Fibroblast of lung (primary cell): ENCODE results near the gene PRR7. TPM values are rescaled to one million over a fixed set of nuclear protein-coding genes. Genes with fewer than 3 reads are reported as not detected.

ENCODE experiments used
- DNase-seq, 2 donors: peaks; one replicate each; pipeline versions ENCODE4 v3.0.0 to v3.0.0-alpha.2; 2010; ENCODE audit warnings: low read depth in 2 of 2
- H2AFZ ChIP-seq: 2 replicates; pipeline ENCODE4 v1.5.1; 2012; ENCODE audit warnings: low read length, control low read depth, inconsistent platforms
- H3K27ac ChIP-seq: 2 replicates; pipeline ENCODE4 v1.5.1; 2011; ENCODE audit warnings: low read length, control low read depth; ENCODE audit not compliant: insufficient read depth
- H3K27me3 ChIP-seq: 2 replicates; pipeline ENCODE4 v1.5.1; 2011; ENCODE audit warnings: mild to moderate bottlenecking, low read length; ENCODE audit not compliant: control insufficient read depth, insufficient read depth
- H3K36me3 ChIP-seq: 2 replicates; pipeline ENCODE4 v1.5.1; 2011; ENCODE audit warnings: low read length; ENCODE audit not compliant: control insufficient read depth, insufficient read depth
- H3K4me1 ChIP-seq: 2 replicates; pipeline ENCODE4 v1.5.1; 2011; ENCODE audit warnings: low read length; ENCODE audit not compliant: control insufficient read depth, insufficient read depth; ENCODE audit errors: extremely low read depth
- H3K4me2 ChIP-seq: 2 replicates; pipeline ENCODE4 v1.5.1; 2011; ENCODE audit warnings: low read length, control low read depth; ENCODE audit not compliant: insufficient read depth; ENCODE audit errors: extremely low read depth
- H3K4me3 ChIP-seq, 4 experiments: fragments of 200-600 bp in 1 of 4; sonication (generic) in 1 of 4; replicated peaks in 1 of 4; 2 replicates each; pipeline ENCODE4 v1.5.1; 2011 to 2016; ENCODE audit warnings: low read length in 4 of 4, low read depth in 3 of 4, mild to moderate bottlenecking in 3 of 4, control low read depth in 2 of 4, inconsistent platforms in 1 of 4, mixed read lengths in 1 of 4; ENCODE audit not compliant: insufficient read depth in 1 of 4; ENCODE audit errors: control extremely low read depth in 1 of 4
- H3K79me2 ChIP-seq: 2 replicates; pipeline ENCODE4 v1.5.1; 2012; ENCODE audit warnings: mild to moderate bottlenecking, low read length, inconsistent platforms; ENCODE audit not compliant: control insufficient read depth, insufficient read depth
- H3K9ac ChIP-seq: 2 replicates; pipeline ENCODE4 v1.5.1; 2011; ENCODE audit warnings: mild to moderate bottlenecking, low read length, control low read depth; ENCODE audit not compliant: insufficient read depth
- H3K9me3 ChIP-seq: 2 replicates; pipeline ENCODE4 v1.5.1; 2012; ENCODE audit warnings: low read depth, low read length; ENCODE audit not compliant: control insufficient read depth, insufficient read depth
- H4K20me1 ChIP-seq: 2 replicates; pipeline ENCODE4 v1.5.1; 2011; ENCODE audit warnings: low read length; ENCODE audit not compliant: control insufficient read depth, insufficient read depth; ENCODE audit errors: extremely low read depth
- EZH2 ChIP-seq: IDR thresholded peaks from 2 replicates; pipeline ENCODE4 v1.5.1; 2012; ENCODE audit warnings: low read length, control low read depth, mild to moderate bottlenecking; ENCODE audit errors: missing control alignments
- polyA plus RNA-seq, 2 donors: library from polyadenylated mRNA; depleted of rRNA in 1 of 2; stranded (reverse) in 1 of 2; unstranded in 1 of 2; fragments of >200 nt; gene quantifications; 2 replicates each; pipeline ENCODE4 v1.2.1, GENCODE V29; 2011 to 2012; ENCODE audit warnings: missing spikeins in 1 of 2
- total RNA-seq: library from RNA; depleted of rRNA; stranded (reverse); fragments of >200 nt; gene quantifications from 2 replicates; pipeline ENCODE4 v1.2.1, GENCODE V29; 2014
- TF ChIP-seq, protein P1 (sequence below), 2 donors: IDR thresholded peaks in 1 of 2; conservative IDR thresholded peaks in 1 of 2; 1 replicate in 1 of 2; 2 replicates in 1 of 2; pipeline ENCODE4 v1.5.1; 2011 to 2012; ENCODE audit warnings: low read length in 2 of 2, control low read depth in 1 of 2, inconsistent platforms in 1 of 2, low read depth in 1 of 2, mild to moderate bottlenecking in 1 of 2

Gene PRR7
- total and polyA plus RNA-seq, 2 donors (not counting 1 experiment from before 2014, with no cell fraction given): 1.6 to 2.3 TPM

DNA sequence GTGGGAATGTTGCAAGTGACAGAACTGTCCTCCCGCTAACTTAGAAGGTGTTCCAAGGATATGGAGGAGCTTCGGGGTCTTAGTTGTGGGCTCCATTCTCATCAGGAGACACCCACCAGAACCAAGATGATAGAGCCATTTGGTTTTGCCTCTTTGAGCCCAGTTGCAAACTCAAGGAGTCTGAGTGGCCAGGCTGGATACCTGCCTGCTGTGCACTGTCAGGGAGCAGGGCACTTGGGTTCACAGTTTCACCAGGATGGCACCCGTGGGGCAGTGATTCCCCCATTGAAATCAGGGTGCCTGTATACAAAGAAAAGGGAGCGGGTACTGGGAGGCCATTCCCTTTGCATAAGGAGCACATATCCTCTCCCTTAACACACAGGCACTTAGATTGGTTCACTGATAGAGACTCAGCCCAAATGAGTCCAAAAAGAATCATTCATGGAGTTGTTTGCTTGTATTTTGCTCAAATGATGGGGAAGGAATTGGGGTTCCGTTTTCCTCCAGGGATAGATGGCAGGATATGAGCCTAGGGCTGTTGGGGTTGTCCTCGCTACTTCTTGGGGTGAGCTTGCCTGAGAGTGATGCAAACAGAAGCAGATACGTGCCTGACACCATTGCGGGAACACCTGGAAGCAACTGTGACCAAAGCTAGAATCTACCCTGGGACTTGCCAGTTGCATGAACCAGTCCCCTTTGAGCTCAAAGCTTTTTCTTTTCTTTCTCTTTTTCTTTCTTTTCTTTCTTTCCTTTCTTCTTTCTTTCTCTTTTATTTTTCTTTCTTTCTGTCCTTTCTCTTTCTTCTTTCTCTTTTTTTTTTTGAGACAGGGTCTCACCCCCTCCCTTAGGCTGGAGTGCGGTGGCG lies 1.3 kb upstream of the PRR7 start:
- H3K27ac ChIP-seq: no peak overlapping the region
- no peaks in the 10 kb centered on the region for H3K79me2 ChIP-seq
- no peak overlapping the region for H3K9ac ChIP-seq
- no peaks in the 10 kb centered on the region for H3K27me3 ChIP-seq
- H3K36me3 ChIP-seq: peaks cover 5% of the 10 kb centered on the region
- no peak overlapping the region for H3K4me3 ChIP-seq
- TF ChIP-seq EZH2: no peak
- TF ChIP-seq, protein P1, sequence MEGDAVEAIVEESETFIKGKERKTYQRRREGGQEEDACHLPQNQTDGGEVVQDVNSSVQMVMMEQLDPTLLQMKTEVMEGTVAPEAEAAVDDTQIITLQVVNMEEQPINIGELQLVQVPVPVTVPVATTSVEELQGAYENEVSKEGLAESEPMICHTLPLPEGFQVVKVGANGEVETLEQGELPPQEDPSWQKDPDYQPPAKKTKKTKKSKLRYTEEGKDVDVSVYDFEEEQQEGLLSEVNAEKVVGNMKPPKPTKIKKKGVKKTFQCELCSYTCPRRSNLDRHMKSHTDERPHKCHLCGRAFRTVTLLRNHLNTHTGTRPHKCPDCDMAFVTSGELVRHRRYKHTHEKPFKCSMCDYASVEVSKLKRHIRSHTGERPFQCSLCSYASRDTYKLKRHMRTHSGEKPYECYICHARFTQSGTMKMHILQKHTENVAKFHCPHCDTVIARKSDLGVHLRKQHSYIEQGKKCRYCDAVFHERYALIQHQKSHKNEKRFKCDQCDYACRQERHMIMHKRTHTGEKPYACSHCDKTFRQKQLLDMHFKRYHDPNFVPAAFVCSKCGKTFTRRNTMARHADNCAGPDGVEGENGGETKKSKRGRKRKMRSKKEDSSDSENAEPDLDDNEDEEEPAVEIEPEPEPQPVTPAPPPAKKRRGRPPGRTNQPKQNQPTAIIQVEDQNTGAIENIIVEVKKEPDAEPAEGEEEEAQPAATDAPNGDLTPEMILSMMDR (conservative IDR thresholded peaks at IDR 0.05 in 1 of 2, IDR thresholded peaks at IDR 0.05 in 1 of 2; ENCODE audit: low read depth in 1 of 2, low read length in 2 of 2): no peak
- H3K4me2 ChIP-seq: no peak overlapping the region
- no peak overlapping the region for H2AFZ ChIP-seq
- H4K20me1 ChIP-seq: no peaks in the 10 kb centered on the region
- peaks cover 7% of the 10 kb centered on the region for H3K4me1 ChIP-seq
- no peak for DNase-seq
- no peaks in the 10 kb centered on the region for H3K9me3 ChIP-seq

DNA sequence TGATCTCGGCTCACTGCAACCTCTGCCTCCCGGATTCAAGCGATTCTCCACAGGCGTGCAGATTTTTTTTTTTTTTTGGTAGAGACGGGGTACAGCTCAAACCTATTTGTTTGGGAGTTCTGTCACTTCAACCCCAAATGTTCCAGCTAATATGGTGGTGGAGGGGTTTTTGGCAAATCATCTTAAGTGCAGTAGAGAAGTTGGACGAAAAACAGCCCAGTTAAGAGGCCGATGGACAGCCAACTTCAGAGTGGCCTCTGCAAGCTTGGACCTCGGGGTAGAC lies 756 bp upstream of the PRR7 start:
- H3K4me2 ChIP-seq: peak overlapping the region; percentile 96
- H3K4me3 ChIP-seq: peak overlapping the region; percentile 39 to 69 (median 49)
- H3K9ac ChIP-seq: peak overlapping the region; percentile 61
- H3K9me3 ChIP-seq: no peaks in the 10 kb centered on the region
- peaks cover 3% of the 10 kb centered on the region for H3K36me3 ChIP-seq
- H3K27ac ChIP-seq: no peak overlapping the region
- peak in 1 of 2 donors; percentile 19 for DNase-seq
- H3K4me1 ChIP-seq: peaks cover 7% of the 10 kb centered on the region
- TF ChIP-seq EZH2: no peak
- TF ChIP-seq, protein P1 (conservative IDR thresholded peaks at IDR 0.05 in 1 of 2, IDR thresholded peaks at IDR 0.05 in 1 of 2; ENCODE audit: low read depth in 1 of 2, low read length in 2 of 2): no peak
- no peak overlapping the region for H2AFZ ChIP-seq
- no peaks in the 10 kb centered on the region for H3K27me3 ChIP-seq
- H3K79me2 ChIP-seq: no peaks in the 10 kb centered on the region
- H4K20me1 ChIP-seq: no peaks in the 10 kb centered on the region

DNA sequence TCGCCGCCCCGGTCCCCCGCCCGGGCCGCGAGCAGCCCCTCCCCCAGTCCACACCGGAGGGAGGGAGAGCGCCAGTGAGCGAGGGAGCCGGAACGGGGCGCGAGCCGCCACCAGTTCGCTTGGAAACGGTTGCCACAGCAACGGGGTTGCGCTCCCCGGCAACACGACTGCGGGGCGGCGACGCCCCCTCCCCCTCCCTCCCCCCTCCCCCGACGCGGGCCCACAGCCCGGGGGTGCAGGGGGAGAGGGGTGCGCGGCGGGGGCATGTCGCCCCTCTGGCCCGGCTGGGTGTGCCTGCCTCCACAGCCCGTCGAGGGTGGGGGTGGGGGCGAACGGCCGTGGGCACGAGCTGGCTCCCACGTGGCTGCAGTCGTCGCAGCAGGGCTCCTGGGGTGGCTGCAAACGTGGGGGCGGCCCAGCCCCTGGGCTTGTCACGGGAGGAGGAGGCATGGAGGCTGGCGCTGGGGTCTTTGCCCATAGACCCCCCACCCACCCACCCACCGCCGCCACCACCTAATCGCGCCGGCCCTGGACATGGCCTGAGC lies 524 bp downstream of the PRR7 start:
- peak overlapping the region in 3 of 4 experiments; percentile 39 to 69 (median 42) for H3K4me3 ChIP-seq
- H4K20me1 ChIP-seq: no peaks in the 10 kb centered on the region
- no peak overlapping the region for H3K27ac ChIP-seq
- peak overlapping the region; percentile 73 for H3K9ac ChIP-seq
- H3K79me2 ChIP-seq: no peaks in the 10 kb centered on the region
- H3K27me3 ChIP-seq: no peaks in the 10 kb centered on the region
- TF ChIP-seq, protein P1 (conservative IDR thresholded peaks at IDR 0.05 in 1 of 2, IDR thresholded peaks at IDR 0.05 in 1 of 2; ENCODE audit: low read depth in 1 of 2, low read length in 2 of 2): no peak
- no peak for TF ChIP-seq EZH2
- peaks cover 3% of the 10 kb centered on the region for H3K36me3 ChIP-seq
- DNase-seq: peak; percentile 36 to 53
- H2AFZ ChIP-seq: no peak overlapping the region
- peak overlapping the region; percentile 64 for H3K4me2 ChIP-seq
- H3K4me1 ChIP-seq: peaks cover 7% of the 10 kb centered on the region
- no peaks in the 10 kb centered on the region for H3K9me3 ChIP-seq
